Measurements from ENCODE around the gene PRDM2.

The PRDM2 gene

DNA sequence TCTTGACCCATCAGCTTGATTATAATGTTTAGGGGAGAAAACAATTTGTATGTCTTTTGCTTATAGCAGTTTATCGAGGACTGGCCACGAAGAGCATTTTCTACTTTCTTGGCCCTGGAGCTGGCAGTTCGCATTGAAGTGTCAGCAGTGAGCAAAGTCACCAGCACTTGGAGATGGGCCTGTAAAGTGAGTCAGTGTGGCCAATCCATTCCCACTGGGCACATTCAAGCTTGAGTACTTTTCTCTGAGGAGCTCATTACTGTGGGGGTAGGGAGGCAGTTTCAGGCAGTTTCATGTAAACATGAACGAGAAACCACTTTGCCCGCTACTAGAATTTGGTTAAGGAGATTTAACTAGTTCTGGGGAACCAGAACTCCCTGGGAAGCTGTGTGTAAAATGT is 164.8 kb downstream of the PRDM2 start:
- TF ChIP-seq, protein P1, sequence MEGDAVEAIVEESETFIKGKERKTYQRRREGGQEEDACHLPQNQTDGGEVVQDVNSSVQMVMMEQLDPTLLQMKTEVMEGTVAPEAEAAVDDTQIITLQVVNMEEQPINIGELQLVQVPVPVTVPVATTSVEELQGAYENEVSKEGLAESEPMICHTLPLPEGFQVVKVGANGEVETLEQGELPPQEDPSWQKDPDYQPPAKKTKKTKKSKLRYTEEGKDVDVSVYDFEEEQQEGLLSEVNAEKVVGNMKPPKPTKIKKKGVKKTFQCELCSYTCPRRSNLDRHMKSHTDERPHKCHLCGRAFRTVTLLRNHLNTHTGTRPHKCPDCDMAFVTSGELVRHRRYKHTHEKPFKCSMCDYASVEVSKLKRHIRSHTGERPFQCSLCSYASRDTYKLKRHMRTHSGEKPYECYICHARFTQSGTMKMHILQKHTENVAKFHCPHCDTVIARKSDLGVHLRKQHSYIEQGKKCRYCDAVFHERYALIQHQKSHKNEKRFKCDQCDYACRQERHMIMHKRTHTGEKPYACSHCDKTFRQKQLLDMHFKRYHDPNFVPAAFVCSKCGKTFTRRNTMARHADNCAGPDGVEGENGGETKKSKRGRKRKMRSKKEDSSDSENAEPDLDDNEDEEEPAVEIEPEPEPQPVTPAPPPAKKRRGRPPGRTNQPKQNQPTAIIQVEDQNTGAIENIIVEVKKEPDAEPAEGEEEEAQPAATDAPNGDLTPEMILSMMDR (IDR thresholded peaks at IDR 0.05; ENCODE audit: control insufficient read depth, insufficient read depth, low read depth, low read length, missing control alignments), result no peak
- no peak overlapping the region for H3K4me3 ChIP-seq (ENCODE audit: control insufficient read depth, low read depth, low read length)
- no peak for DNase-seq (ENCODE audit: low read depth)

DNA sequence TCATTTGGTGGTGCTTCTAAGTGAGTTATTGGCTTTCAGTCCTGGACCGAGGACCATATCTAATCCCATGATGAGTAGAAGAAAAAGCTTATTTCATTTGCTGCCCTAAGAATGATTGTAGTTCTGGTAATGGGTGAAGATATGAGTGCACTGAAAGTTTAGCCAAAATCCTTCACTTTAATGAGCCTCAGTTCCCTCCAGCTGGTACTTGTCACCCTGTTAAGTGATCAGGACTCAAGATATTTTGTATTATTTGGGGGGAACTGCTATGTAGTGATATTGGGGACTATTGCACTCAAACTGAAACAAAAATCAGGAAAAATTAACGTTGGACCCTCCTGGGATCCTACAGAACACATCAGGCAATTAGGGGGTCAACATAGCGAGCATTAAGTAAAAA is 165.9 kb downstream of the PRDM2 start:
- TF ChIP-seq, protein P1 (IDR thresholded peaks at IDR 0.05; ENCODE audit: control insufficient read depth, insufficient read depth, low read depth, low read length, missing control alignments), result no peak
- no peak overlapping the region for H3K4me3 ChIP-seq (ENCODE audit: control insufficient read depth, low read depth, low read length)
- DNase-seq (ENCODE audit: low read depth), result no peak

DNA sequence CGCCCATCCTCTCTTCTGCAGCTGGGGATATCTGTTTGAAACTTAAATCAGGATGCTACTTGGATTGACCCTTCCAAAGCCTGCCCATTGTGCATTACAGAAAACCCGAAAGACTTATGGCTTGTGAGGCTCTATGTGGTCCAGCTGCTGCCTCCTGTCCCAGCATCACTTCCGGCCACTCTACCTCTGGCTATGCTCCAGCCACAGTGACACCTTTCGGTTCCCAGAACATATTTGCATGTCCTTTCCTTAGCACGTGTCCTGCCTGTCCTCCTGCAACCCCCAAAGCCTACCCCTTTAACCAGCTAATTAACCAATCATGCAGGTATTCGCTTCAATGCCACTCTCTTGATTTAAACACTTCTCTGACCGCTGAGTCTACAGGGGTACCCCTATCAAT is 167.6 kb downstream of the PRDM2 start:
- TF ChIP-seq, protein P1 (IDR thresholded peaks at IDR 0.05; ENCODE audit: control insufficient read depth, insufficient read depth, low read depth, low read length, missing control alignments), result no peak
- no peak for DNase-seq (ENCODE audit: low read depth)
- no peak overlapping the region for H3K4me3 ChIP-seq (ENCODE audit: control insufficient read depth, low read depth, low read length)

DNA sequence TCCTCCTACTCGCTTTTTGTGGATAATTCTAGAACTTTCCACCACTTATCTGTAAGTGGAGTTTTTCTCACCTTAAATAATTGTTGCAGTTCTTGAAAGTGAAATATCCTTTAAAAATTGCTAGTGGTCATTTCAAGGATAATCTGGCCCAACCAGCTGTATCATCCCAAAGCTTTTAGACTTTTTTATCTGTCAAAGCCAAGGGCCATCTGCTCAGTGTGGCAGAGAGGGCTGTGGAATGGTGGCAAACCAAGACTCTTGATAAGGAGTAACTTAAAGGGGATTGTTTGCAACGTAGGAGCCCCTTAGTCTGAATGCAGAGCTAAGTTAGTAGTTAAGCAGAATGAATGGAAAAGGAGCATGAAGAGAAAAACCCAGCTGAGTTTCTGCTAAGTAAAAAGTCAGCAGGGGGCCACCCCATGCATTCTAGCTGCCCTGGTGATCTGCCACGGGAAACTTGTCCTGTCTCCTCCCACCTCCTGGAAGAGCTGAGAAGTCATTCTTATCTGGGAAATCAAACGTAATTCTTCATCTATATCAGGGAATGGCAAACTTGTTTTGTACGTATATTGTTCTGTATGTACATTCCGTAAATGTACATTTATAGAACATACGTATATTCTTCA is 169.3 kb downstream of the PRDM2 start:
- TF ChIP-seq, protein P1 (IDR thresholded peaks at IDR 0.05; ENCODE audit: control insufficient read depth, insufficient read depth, low read depth, low read length, missing control alignments), result no peak
- no peak overlapping the region for H3K4me3 ChIP-seq (ENCODE audit: control insufficient read depth, low read depth, low read length)

DNA sequence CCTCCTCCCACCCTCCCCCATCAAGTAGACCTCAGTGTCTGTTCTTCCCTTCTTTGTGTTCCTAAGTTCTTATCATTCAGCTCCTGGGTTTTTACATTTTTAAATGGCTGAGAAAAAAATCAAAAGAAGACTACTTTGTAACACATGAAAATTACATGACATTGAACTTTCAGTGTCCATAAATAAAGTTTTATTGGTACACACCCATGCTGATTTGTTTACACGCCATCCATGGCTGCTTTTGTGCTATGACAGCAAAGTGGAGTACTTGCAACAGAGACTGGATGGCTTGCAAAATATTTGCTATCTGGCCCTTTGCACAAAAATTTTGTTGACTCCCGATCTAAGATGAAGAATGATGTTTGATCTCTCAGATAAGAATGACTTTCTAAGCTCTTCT is 171.4 kb downstream of the PRDM2 start:
- TF ChIP-seq, protein P1 (IDR thresholded peaks at IDR 0.05; ENCODE audit: control insufficient read depth, insufficient read depth, low read depth, low read length, missing control alignments), result no peak
- H3K4me3 ChIP-seq (ENCODE audit: control insufficient read depth, low read depth, low read length), result no peak overlapping the region
- DNase-seq (ENCODE audit: low read depth), result no peak

More for the DNA sequence above, 169.3 kb downstream of the PRDM2 start:
- no peak for DNase-seq (ENCODE audit: low read depth)

DNA sequence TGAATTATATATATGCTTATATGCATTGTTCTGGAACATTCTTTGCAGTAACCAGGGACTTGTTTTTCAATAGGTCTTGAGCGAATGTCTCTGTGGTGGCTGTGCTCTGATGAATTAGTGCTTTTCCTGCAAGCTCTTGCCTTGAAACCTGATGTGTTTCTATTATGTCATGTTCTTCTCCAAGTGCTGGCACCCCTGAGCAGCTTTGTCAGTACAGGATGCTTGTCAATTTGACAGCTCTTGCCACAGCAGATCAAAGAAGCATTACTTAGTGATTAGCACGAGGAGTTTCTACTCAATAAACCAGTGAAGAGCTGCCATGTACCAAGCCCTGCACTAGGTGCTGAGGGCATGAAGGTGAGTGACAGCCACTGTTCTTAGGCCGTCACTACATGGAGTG is 171.9 kb downstream of the PRDM2 start:
- TF ChIP-seq, protein P1 (IDR thresholded peaks at IDR 0.05; ENCODE audit: control insufficient read depth, insufficient read depth, low read depth, low read length, missing control alignments), result no peak
- DNase-seq (ENCODE audit: low read depth), result no peak
- H3K4me3 ChIP-seq (ENCODE audit: control insufficient read depth, low read depth, low read length), result no peak overlapping the region
